Measurements from ENCODE around the gene APP.
"Not testable (repeated sequence)": the region's sequence is repeated elsewhere in the genome, so short reads cannot be mapped to it uniquely, and the experiment has no call there.

Gene APP

GRCh38 chr21:26159869-26160268, 10.7 kb downstream of the APP start:
- no peak for DNase-seq

- no peak for DNase-seq
Observed at GRCh38 chr21:26157801-26158200, 12.8 kb downstream of the APP start.

GRCh38 chr21:26154753-26155152, 15.8 kb downstream of the APP start:
- DNase-seq: no peak

- DNase-seq: no peak
Observed at GRCh38 chr21:26153758-26154157, 16.8 kb downstream of the APP start.

- no peak for DNase-seq
Observed at GRCh38 chr21:26148840-26149354, 21.7 kb downstream of the APP start.

- no peak for DNase-seq
Observed at GRCh38 chr21:26148071-26148839, 22.3 kb downstream of the APP start.

- no peak for DNase-seq
Observed at GRCh38 chr21:26147535-26147934, 23.0 kb downstream of the APP start.

GRCh38 chr21:26146681-26147080, 23.9 kb downstream of the APP start:
- no peak for DNase-seq

- no peak for DNase-seq
Observed at GRCh38 chr21:26144031-26144430, 26.5 kb downstream of the APP start.

GRCh38 chr21:26142363-26142762, 28.2 kb downstream of the APP start:
- no peak for DNase-seq

GRCh38 chr21:26140926-26141325, 29.6 kb downstream of the APP start:
- DNase-seq: no peak

GRCh38 chr21:26140164-26140579, 30.4 kb downstream of the APP start:
- no peak for DNase-seq

- no peak for DNase-seq
Observed at GRCh38 chr21:26138615-26139257, 31.8 kb downstream of the APP start.

GRCh38 chr21:26137379-26138060, 33.0 kb downstream of the APP start:
- no peak for DNase-seq

GRCh38 chr21:26136671-26137070, 33.9 kb downstream of the APP start:
- DNase-seq: no peak

- no peak for DNase-seq
Observed at GRCh38 chr21:26135520-26135919, 35.0 kb downstream of the APP start.

- no peak for DNase-seq
Observed at GRCh38 chr21:26131554-26131953, 39.0 kb downstream of the APP start.

- not testable (repeated sequence) for DNase-seq
Observed at GRCh38 chr21:26131053-26131452, 39.5 kb downstream of the APP start.

GRCh38 chr21:26130249-26130881, 40.2 kb downstream of the APP start:
- DNase-seq: no peak

GRCh38 chr21:26127918-26128317, 42.7 kb downstream of the APP start:
- no peak for DNase-seq

GRCh38 chr21:26127073-26127814, 43.3 kb downstream of the APP start:
- DNase-seq: no peak

GRCh38 chr21:26126168-26126553, 44.4 kb downstream of the APP start:
- no peak for DNase-seq
